Uterus (tissue), 4 donors: ENCODE results near the gene ANKRD65. TPM values are rescaled to one million over a fixed set of nuclear protein-coding genes. Genes with fewer than 3 reads are reported as not detected.
A peak's percentile ranks its signal among the peaks of the same experiment; 100 is the strongest.
"Not testable (repeated sequence)": the region's sequence is repeated elsewhere in the genome, so short reads cannot be mapped to it uniquely, and the experiment has no call there.

Experiments
- DNase-seq, 2 donors: peaks; one replicate each; pipeline ENCODE4 v3.0.0-alpha.2; 2019 to 2020
- H3K27ac ChIP-seq, 2 donors: fragments of 200-600 bp; sonication (generic); 1 replicate in 1 of 2; 2 replicates in 1 of 2; pipeline ENCODE4 v1.5.1; 2016 to 2018
- H3K27me3 ChIP-seq, 2 donors: fragments of 200-600 bp; sonication (generic); one replicate each; pipeline ENCODE4 v1.5.1; 2018 to 2019; ENCODE audit warnings: control low read depth in 1 of 2
- H3K36me3 ChIP-seq, 2 donors: fragments of 200-600 bp; sonication (generic); one replicate each; pipeline ENCODE4 v1.5.1; 2019; ENCODE audit warnings: control low read depth in 1 of 2
- H3K4me1 ChIP-seq, 2 donors: fragments of 200-600 bp; sonication (generic); one replicate each; pipeline ENCODE4 v1.5.1; 2018 to 2019; ENCODE audit warnings: control low read depth in 1 of 2
- H3K4me3 ChIP-seq, 2 donors: fragments of 200-600 bp; sonication (generic); 1 replicate in 1 of 2; 2 replicates in 1 of 2; pipeline ENCODE4 v1.5.1; 2018 to 2019; ENCODE audit warnings: mild to moderate bottlenecking in 1 of 2
- H3K9me3 ChIP-seq, 2 donors: fragments of 200-600 bp; sonication (generic); one replicate each; pipeline ENCODE4 v1.5.1; 2019; ENCODE audit warnings: control low read depth in 1 of 2
- POLR2A ChIP-seq, 2 donors: fragments of 450-650 bp; IDR thresholded peaks; one replicate each; pipeline ENCODE4 v1.6.1; 2016; ENCODE audit warnings: antibody characterized with exemption in 2 of 2, mild to moderate bottlenecking in 1 of 2, moderate library complexity in 1 of 2
- intact Hi-C: fragments of 100-400 bp; cut with DNase I; formaldehyde crosslinking; loops from one replicate; pipeline ENCODE4 v1.15.1; 2023; ENCODE audit warnings: low total_unique reads
- total RNA-seq, 4 donors: library from RNA; depleted of rRNA in 3 of 4; stranded (reverse); fragments of >200 nt in 3 of 4; gene quantifications; one replicate each; pipeline versions ENCODE4 v1.1.0 to v1.2.4, GENCODE V29; 2014 to 2023
- TF ChIP-seq, protein P1 (sequence below), 4 experiments: fragments of 200-600 bp in 2 of 4; fragments of 450-650 bp in 2 of 4; sonication (generic) in 2 of 4; IDR thresholded peaks; one replicate each; pipeline ENCODE4 v1.5.1; 2016 to 2019; ENCODE audit warnings: antibody characterized with exemption in 4 of 4, mild to moderate bottlenecking in 2 of 4, moderate library complexity in 1 of 4
- donor health status: DM: yes; HTN: yes; CAD: no.

ANKRD65 gene
- total RNA-seq, 4 donors from 2014 or later, result 1.3 to 20.0 (median 6.7) TPM

DNA sequence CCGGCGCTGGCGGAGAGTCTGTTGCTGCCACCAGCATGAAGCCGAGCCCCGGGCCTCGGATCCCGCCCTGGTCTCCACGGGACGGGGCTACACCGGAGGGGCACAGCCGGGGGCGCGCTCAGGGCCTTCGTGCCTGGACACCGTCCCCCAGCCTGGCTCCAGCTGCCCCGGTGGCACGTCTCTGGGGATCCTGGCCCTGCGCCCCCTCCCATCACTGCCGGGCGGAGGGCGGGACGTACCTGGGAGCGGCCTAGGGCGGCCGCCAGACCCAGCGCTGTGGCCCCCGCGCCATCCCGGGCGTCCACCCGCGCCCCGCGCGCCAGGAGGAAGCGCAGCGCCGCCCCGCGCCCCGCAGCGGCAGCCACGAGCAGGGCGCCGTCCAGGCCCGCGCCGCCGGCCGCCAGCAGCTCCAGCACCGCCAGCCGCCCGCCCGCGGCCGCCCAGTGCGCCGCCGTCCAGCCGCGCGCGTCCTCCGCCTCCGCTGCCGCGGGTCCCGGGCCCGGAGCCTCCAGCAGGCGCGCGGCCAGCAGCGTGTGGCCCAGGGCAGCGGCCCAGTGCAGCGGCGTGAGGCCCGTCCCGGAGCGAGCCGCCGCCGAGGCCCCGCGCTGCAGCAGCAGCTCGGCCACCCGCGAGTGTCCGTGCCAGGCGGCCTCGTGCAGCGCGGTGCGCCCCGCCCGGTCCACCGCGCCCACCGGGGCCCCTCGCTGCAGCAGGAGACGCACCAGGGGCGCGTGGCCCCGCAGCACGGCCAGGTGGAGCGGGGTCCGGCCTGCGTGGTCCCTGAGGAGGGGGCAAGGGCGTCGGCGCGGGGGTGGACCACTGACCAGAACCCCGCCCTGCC is 1.0 kb downstream of the ANKRD65 start:
- TF ChIP-seq POLR2A (IDR thresholded peaks at IDR 0.05), result no peak
- TF ChIP-seq, protein P1, sequence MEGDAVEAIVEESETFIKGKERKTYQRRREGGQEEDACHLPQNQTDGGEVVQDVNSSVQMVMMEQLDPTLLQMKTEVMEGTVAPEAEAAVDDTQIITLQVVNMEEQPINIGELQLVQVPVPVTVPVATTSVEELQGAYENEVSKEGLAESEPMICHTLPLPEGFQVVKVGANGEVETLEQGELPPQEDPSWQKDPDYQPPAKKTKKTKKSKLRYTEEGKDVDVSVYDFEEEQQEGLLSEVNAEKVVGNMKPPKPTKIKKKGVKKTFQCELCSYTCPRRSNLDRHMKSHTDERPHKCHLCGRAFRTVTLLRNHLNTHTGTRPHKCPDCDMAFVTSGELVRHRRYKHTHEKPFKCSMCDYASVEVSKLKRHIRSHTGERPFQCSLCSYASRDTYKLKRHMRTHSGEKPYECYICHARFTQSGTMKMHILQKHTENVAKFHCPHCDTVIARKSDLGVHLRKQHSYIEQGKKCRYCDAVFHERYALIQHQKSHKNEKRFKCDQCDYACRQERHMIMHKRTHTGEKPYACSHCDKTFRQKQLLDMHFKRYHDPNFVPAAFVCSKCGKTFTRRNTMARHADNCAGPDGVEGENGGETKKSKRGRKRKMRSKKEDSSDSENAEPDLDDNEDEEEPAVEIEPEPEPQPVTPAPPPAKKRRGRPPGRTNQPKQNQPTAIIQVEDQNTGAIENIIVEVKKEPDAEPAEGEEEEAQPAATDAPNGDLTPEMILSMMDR (IDR thresholded peaks at IDR 0.05), result peak in 3 of 4 experiments; percentile 30 to 46 (median 35)
- Histone ChIP-seq H3K36me3 (no peaks in the 10 kb centered on the region), H3K27me3 (no peaks in the 10 kb centered on the region), H3K4me1 (no peaks in the 10 kb centered on the region), H3K27ac (peak overlapping the region; percentile 58 to 65), H3K9me3 (no peaks in the 10 kb centered on the region), H3K4me3 (peak overlapping the region; percentile 16 to 30)
- intact Hi-C loops, result no loop called here
- DNase-seq, result no peak

DNA sequence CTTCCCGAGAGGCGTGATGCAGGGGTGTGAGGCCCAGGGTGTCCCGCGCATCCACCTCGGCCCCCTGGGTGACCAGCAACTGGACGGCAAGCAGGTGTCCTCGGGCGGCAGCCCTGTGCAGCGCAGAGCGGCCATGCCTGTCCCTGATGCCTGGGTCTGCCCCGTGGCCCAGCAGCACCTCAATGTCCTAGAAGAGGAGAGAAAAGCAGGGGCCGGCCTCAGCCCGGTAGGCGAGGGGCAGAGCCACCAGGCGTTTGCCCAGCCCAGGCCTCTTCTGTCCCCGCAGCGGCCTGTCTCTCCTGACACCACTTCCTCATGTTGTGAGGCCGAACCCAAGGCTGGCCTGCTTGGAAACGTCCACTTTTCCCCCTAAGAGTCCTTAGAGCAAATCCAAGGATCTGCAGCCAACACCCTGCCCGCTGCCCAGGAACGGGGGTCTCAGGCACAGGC is 1.7 kb downstream of the ANKRD65 start:
- H3K27ac ChIP-seq, result peak overlapping the region; percentile 58 to 65
- H3K27me3 ChIP-seq, result no peaks in the 10 kb centered on the region
- no peaks in the 10 kb centered on the region for H3K9me3 ChIP-seq
- intact Hi-C loops, result no loop called here
- DNase-seq, result no peak
- peak overlapping the region; percentile 11 to 30 for H3K4me3 ChIP-seq
- H3K36me3 ChIP-seq, result no peaks in the 10 kb centered on the region
- no peaks in the 10 kb centered on the region for H3K4me1 ChIP-seq
- TF ChIP-seq, protein P1 (IDR thresholded peaks at IDR 0.05), result no peak
- no peak for TF ChIP-seq POLR2A (IDR thresholded peaks at IDR 0.05)

GRCh38 chr1:1418464-1419362 is 2.4 kb downstream of the ANKRD65 start:
- H3K36me3 ChIP-seq, result no peaks in the 10 kb centered on the region
- no peaks in the 10 kb centered on the region for H3K4me1 ChIP-seq
- no peaks in the 10 kb centered on the region for H3K9me3 ChIP-seq
- H3K4me3 ChIP-seq, result no peak overlapping the region
- TF ChIP-seq, protein P1 (IDR thresholded peaks at IDR 0.05), result no peak
- no peak for TF ChIP-seq POLR2A (IDR thresholded peaks at IDR 0.05)
- no peak for DNase-seq
- no peaks in the 10 kb centered on the region for H3K27me3 ChIP-seq
- intact Hi-C loops, result no loop called here
- H3K27ac ChIP-seq, result no peak overlapping the region

DNA sequence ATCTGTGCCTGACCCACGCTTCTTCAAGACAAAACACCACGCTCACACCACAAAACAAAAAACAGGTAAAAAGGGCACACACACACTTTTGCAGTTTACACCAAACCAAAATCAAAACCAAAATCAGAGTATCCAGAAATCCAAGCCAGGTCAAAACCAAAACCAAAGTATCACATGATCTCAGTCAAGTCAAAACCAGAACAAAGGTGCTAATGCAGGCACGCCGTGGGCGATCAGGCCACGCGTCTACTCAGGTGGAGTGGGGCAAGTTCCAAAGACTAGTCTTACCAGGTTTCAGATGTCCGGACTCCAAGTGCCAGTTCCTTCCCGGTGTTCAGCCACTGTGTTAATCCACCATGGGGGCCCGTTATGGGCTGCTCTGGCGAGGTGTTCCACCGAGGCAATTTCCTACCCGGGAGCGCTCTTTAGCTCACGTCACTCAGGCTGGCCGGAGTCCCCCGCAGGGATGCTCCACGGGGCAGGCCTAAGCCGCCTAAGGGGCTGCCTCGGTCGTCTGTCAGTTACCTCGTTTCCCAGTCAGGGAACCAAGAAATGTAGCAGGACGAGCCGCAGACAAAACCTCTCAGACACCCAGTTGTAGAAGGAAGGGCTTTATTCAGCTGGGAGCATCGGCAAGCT is 3.1 kb downstream of the ANKRD65 start:
- DNase-seq, H3K36me3 ChIP-seq, H3K9me3 ChIP-seq, intact Hi-C loops, H3K27ac ChIP-seq, H3K4me1 ChIP-seq, H3K27me3 ChIP-seq, H3K4me3 ChIP-seq: not testable (repeated sequence)

- H3K4me1 ChIP-seq, H3K36me3 ChIP-seq, DNase-seq, H3K4me3 ChIP-seq, H3K27me3 ChIP-seq, H3K9me3 ChIP-seq, H3K27ac ChIP-seq, intact Hi-C loops: not testable (repeated sequence)
These were observed 3.7 kb downstream of the ANKRD65 start for GRCh38 chr1:1417396-1417795.
